H9 (cell line): Measurements from ENCODE around the gene DIAPH2. TPM values are rescaled to one million over a fixed set of nuclear protein-coding genes. Genes with fewer than 3 reads are reported as not detected.
A peak's percentile ranks its signal among the peaks of the same experiment; 100 is the strongest.

ENCODE experiments used
- DNase-seq: peaks from one replicate; pipeline ENCODE4 v3.0.0-alpha.2; 2017
- H2AFZ ChIP-seq: one replicate; pipeline ENCODE4 v1.6.1; 2013; ENCODE audit warnings: mild to moderate bottlenecking, low read length, control low read depth, moderate library complexity
- H2AK5ac ChIP-seq: 2 replicates; pipeline ENCODE4 v1.6.1; 2013; ENCODE audit warnings: low read length, control low read depth, mixed read lengths; ENCODE audit not compliant: insufficient read length
- H2BK120ac ChIP-seq: one replicate; pipeline ENCODE4 v1.6.1; 2013; ENCODE audit warnings: low read depth, mild to moderate bottlenecking, low read length, control low read depth, inconsistent platforms; ENCODE audit not compliant: poor library complexity, severe bottlenecking
- H2BK12ac ChIP-seq: 2 replicates; pipeline ENCODE4 v1.6.1; 2013; ENCODE audit warnings: low read length, control low read depth, mixed read lengths, low read depth; ENCODE audit not compliant: insufficient read length
- H2BK15ac ChIP-seq: 2 replicates; pipeline ENCODE4 v1.6.1; 2013; ENCODE audit warnings: low read depth, low read length, control low read depth
- H2BK20ac ChIP-seq: one replicate; pipeline ENCODE4 v1.6.1; 2013; ENCODE audit warnings: low read depth, mild to moderate bottlenecking, low read length, control low read depth, inconsistent platforms; ENCODE audit not compliant: poor library complexity, severe bottlenecking
- H2BK5ac ChIP-seq: 2 replicates; pipeline ENCODE4 v1.6.1; 2013; ENCODE audit warnings: low read length, control low read depth, mixed read lengths; ENCODE audit not compliant: insufficient read length
- H3K14ac ChIP-seq: 2 replicates; pipeline ENCODE4 v1.6.1; 2013; ENCODE audit warnings: low read length, control low read depth; ENCODE audit not compliant: insufficient read depth
- H3K18ac ChIP-seq: 2 replicates; pipeline ENCODE4 v1.6.1; 2013; ENCODE audit warnings: low read depth, mild to moderate bottlenecking, mixed read lengths, low read length, control low read depth; ENCODE audit not compliant: insufficient read length
- H3K23ac ChIP-seq: 2 replicates; pipeline ENCODE4 v1.6.1; 2013; ENCODE audit warnings: low read length, control low read depth, mixed read lengths, low read depth; ENCODE audit not compliant: insufficient read length
- H3K23me2 ChIP-seq: 2 replicates; pipeline ENCODE4 v1.6.1; 2013; ENCODE audit warnings: low read depth, mild to moderate bottlenecking, mixed read lengths, low read length, control low read depth; ENCODE audit not compliant: insufficient read length, poor library complexity, severe bottlenecking
- H3K27ac ChIP-seq: 2 replicates; pipeline ENCODE4 v1.5.1; 2013; ENCODE audit warnings: low read length, control low read depth, mixed read lengths, low read depth; ENCODE audit not compliant: insufficient read length
- H3K27me3 ChIP-seq: 2 replicates; pipeline ENCODE4 v1.6.1; 2013; ENCODE audit warnings: low read length, control low read depth, inconsistent platforms; ENCODE audit not compliant: insufficient read depth
- H3K4ac ChIP-seq: 2 replicates; pipeline ENCODE4 v1.6.1; 2013; ENCODE audit warnings: low read depth, mild to moderate bottlenecking, control low read depth, inconsistent platforms, low read length, moderate library complexity
- H3K4me1 ChIP-seq: 2 replicates; pipeline ENCODE4 v1.6.1; 2013; ENCODE audit warnings: low read length, control low read depth, inconsistent platforms; ENCODE audit not compliant: insufficient read depth
- H3K4me2 ChIP-seq: 2 replicates; pipeline ENCODE4 v1.6.1; 2013; ENCODE audit warnings: low read length, control low read depth, mixed read lengths; ENCODE audit not compliant: insufficient read length, insufficient read depth
- H3K56ac ChIP-seq: 2 replicates; pipeline ENCODE4 v1.6.1; 2013; ENCODE audit warnings: low read depth, mild to moderate bottlenecking, mixed read lengths, low read length, control low read depth; ENCODE audit not compliant: insufficient read length
- H3K79me1 ChIP-seq: 2 replicates; pipeline ENCODE4 v1.6.1; 2013; ENCODE audit warnings: low read depth, mild to moderate bottlenecking, moderate library complexity, low read length, control low read depth, inconsistent platforms; ENCODE audit not compliant: insufficient read depth, poor library complexity, severe bottlenecking
- H3K79me2 ChIP-seq: 2 replicates; pipeline ENCODE4 v1.6.1; 2013; ENCODE audit warnings: low read length, control low read depth, inconsistent platforms; ENCODE audit not compliant: insufficient read depth
- H3K9ac ChIP-seq: 2 replicates; pipeline ENCODE4 v1.6.1; 2013; ENCODE audit warnings: low read length, control low read depth, mixed read lengths; ENCODE audit not compliant: insufficient read length; ENCODE audit errors: extremely low read depth
- H3K9me3 ChIP-seq: one replicate; pipeline ENCODE4 v1.6.1; 2013; ENCODE audit warnings: low read depth, low read length, inconsistent platforms; ENCODE audit not compliant: control insufficient read depth
- H3T11ph ChIP-seq: one replicate; pipeline ENCODE4 v1.6.1; 2013; ENCODE audit warnings: mild to moderate bottlenecking, low read length, control low read depth, inconsistent platforms
- H4K20me1 ChIP-seq: one replicate; pipeline ENCODE4 v1.6.1; 2013; ENCODE audit not compliant: control insufficient read depth, insufficient read length, insufficient read depth
- H4K5ac ChIP-seq: 2 replicates; pipeline ENCODE4 v1.6.1; 2013; ENCODE audit warnings: low read depth, mild to moderate bottlenecking, mixed read lengths, low read length, control low read depth; ENCODE audit not compliant: insufficient read length
- H4K8ac ChIP-seq: replicated peaks from 2 replicates; pipeline ENCODE4 v1.6.1; 2013; ENCODE audit warnings: low read length, control low read depth, mixed read lengths, low read depth; ENCODE audit not compliant: insufficient read length
- H4K91ac ChIP-seq: 2 replicates; pipeline ENCODE4 v1.6.1; 2013; ENCODE audit warnings: low read depth, mild to moderate bottlenecking, moderate library complexity, mixed read lengths, low read length, control low read depth; ENCODE audit not compliant: insufficient read length
- H3K27ac Mint-ChIP-seq, 3 experiments: 2 replicates in 2 of 3; 3 replicates in 1 of 3; pipeline ENCODE4 v1.8.0; 2020 to 2021; ENCODE audit warnings: mixed read lengths in 3 of 3, mild to moderate bottlenecking in 1 of 3, moderate library complexity in 1 of 3
- H3K27me3 Mint-ChIP-seq: 2 replicates; pipeline ENCODE4 v1.8.0; 2021; ENCODE audit warnings: low read depth, mild to moderate bottlenecking, moderate library complexity, mixed read lengths
- H3K36me3 Mint-ChIP-seq, 3 experiments: 2 replicates in 2 of 3; 3 replicates in 1 of 3; pipeline ENCODE4 v1.8.0; 2020 to 2021; ENCODE audit warnings: low read depth in 3 of 3, mixed read lengths in 3 of 3; ENCODE audit not compliant: insufficient read depth in 1 of 3
- H3K4me1 Mint-ChIP-seq, 2 experiments: 2 replicates each; pipeline ENCODE4 v1.8.0; 2020; ENCODE audit warnings: mixed read lengths in 2 of 2
- H3K4me3 Mint-ChIP-seq, 2 experiments: 2 replicates in 1 of 2; 3 replicates in 1 of 2; pipeline ENCODE4 v1.8.0; 2020 to 2021; ENCODE audit warnings: mild to moderate bottlenecking in 2 of 2, mixed read lengths in 2 of 2, moderate library complexity in 1 of 2
- H3K9me3 Mint-ChIP-seq, 2 experiments: 2 replicates in 1 of 2; 3 replicates in 1 of 2; pipeline ENCODE4 v1.8.0; 2020; ENCODE audit warnings: mild to moderate bottlenecking in 2 of 2, mixed read lengths in 2 of 2, moderate library complexity in 1 of 2
- CTCF ChIP-seq: fragments of 200-600 bp; sonication (generic); conservative IDR thresholded peaks from 3 replicates; pipeline ENCODE4 v1.8.0; 2021; ENCODE audit warnings: antibody characterized with exemption, mild to moderate bottlenecking
- WGBS: extraction: QIAGEN DNeasy Blood & Tissue Kit; methylation state at CpG from one replicate; pipeline ENCODE4 v1.1.7; 2013; ENCODE audit warnings: missing lambda C conversion rate, low lambda C conversion rate, mixed read lengths; ENCODE audit not compliant: insufficient read length; ENCODE audit errors: extremely low coverage; 5-methylcytosine and 5-hydroxymethylcytosine counted together
- total RNA-seq: library from RNA; stranded (reverse); gene quantifications from 2 replicates; pipeline ENCODE4 v1.2.1, GENCODE V29; 2021

Gene DIAPH2
- total RNA-seq, 1 experiment from 2014 or later: 45.4 TPM

GRCh38 chrX:96753230-96753629, 68.6 kb downstream of the DIAPH2 start:
- Histone ChIP-seq H2AFZ (no peak overlapping the region), H2BK5ac (no peak overlapping the region), H3K4me1 (no peaks in the 10 kb centered on the region; the same call in 1 of the 2 replicates), H3K27me3 (no peaks in the 10 kb centered on the region), H4K8ac (no peak overlapping the region), H4K91ac (no peak overlapping the region), H3K23ac (no peak overlapping the region), H3K4me2 (no peak overlapping the region), H3K4ac (no peak overlapping the region), H3K9me3 (no peaks in the 10 kb centered on the region), H2BK12ac (no peak overlapping the region), H3T11ph (no peak overlapping the region), H2BK120ac (no peak overlapping the region), H3K79me1 (no peaks in the 10 kb centered on the region), H3K18ac (no peak overlapping the region), H2BK15ac (no peak overlapping the region), H3K9ac (no peak overlapping the region), H3K23me2 (no peaks in the 10 kb centered on the region), H3K14ac (no peak overlapping the region), H4K5ac (no peak overlapping the region), H2BK20ac (no peak overlapping the region), H3K56ac (no peak overlapping the region), H2AK5ac (no peak overlapping the region), H4K20me1 (no peaks in the 10 kb centered on the region), H3K79me2 (no peaks in the 10 kb centered on the region), H3K27ac (no peak overlapping the region)
- TF ChIP-seq CTCF: no peak
- no peak overlapping the region for H3K4me3 Mint-ChIP-seq
- no peaks in the 10 kb centered on the region for H3K4me1 Mint-ChIP-seq
- peaks cover 8 to 27% (median 9%) of the 10 kb centered on the region in 3 experiments for H3K36me3 Mint-ChIP-seq
- WGBS: no CpG with 5 or more reads among the region's 1 CpG
- H3K9me3 Mint-ChIP-seq: peaks cover 0 to 2% of the 10 kb centered on the region in 2 experiments; a peak in 2 of 5 replicates
- no peaks in the 10 kb centered on the region; the same call in 1 of the 2 replicates for H3K27me3 Mint-ChIP-seq
- no peak for DNase-seq
- peak overlapping the region in 2 of 3 experiments; percentile 7 to 46; a peak in 1 of 7 replicates for H3K27ac Mint-ChIP-seq
